HG02623 (cell line): ENCODE data around the gene FAM76B.
"Not testable (repeated sequence)": the region's sequence is repeated elsewhere in the genome, so short reads cannot be mapped to it uniquely, and the experiment has no call there.

Experiments
- ATAC-seq: cut with Tn5 transposase; IDR thresholded peaks from one replicate; pipeline ENCODE4 v1.9.1; 2021; ENCODE audit warnings: moderate library complexity; ENCODE audit not compliant: unreplicated experiment

Gene FAM76B

GRCh38 chr11:95789506-95790122, at the start of gene FAM76B:
TSS of gene FAM76B (minus strand) at chr11:95789782. CDS start at chr11:95789478, 304 bp downstream.
- peak; percentile 70 for ATAC-seq

- peak; percentile 88 for ATAC-seq
Measured at GRCh38 chr11:95835768-95836488, 46.3 kb upstream of the FAM76B start.

- no peak for ATAC-seq
Measured at GRCh38 chr11:95835351-95835750, 45.8 kb upstream of the FAM76B start.

GRCh38 chr11:95833378-95833777, 43.8 kb upstream of the FAM76B start:
- no peak for ATAC-seq

- no peak for ATAC-seq
Measured at GRCh38 chr11:95832763-95833162, 43.2 kb upstream of the FAM76B start.

GRCh38 chr11:95831198-95831883, 41.8 kb upstream of the FAM76B start:
- no peak for ATAC-seq

GRCh38 chr11:95829580-95830259, 40.1 kb upstream of the FAM76B start:
- no peak for ATAC-seq

- ATAC-seq = no peak
Measured at GRCh38 chr11:95827696-95828095, 38.1 kb upstream of the FAM76B start.

- ATAC-seq = no peak
Measured at GRCh38 chr11:95821640-95822039, 32.1 kb upstream of the FAM76B start.

- no peak for ATAC-seq
Measured at GRCh38 chr11:95816037-95816436, 26.5 kb upstream of the FAM76B start.

GRCh38 chr11:95811052-95811451, 21.5 kb upstream of the FAM76B start:
- ATAC-seq = not testable (repeated sequence)

GRCh38 chr11:95806464-95806863, 16.9 kb upstream of the FAM76B start:
- not testable (repeated sequence) for ATAC-seq

- ATAC-seq = no peak
Measured at GRCh38 chr11:95805869-95806268, 16.3 kb upstream of the FAM76B start.

- no peak for ATAC-seq
Measured at GRCh38 chr11:95803973-95804372, 14.4 kb upstream of the FAM76B start.

- ATAC-seq = no peak
Measured at GRCh38 chr11:95802806-95803205, 13.2 kb upstream of the FAM76B start.

GRCh38 chr11:95800438-95800837, 10.9 kb upstream of the FAM76B start:
- ATAC-seq = no peak

- ATAC-seq = no peak
Measured at GRCh38 chr11:95799546-95799945, 10.0 kb upstream of the FAM76B start.

GRCh38 chr11:95796501-95796900, 6.9 kb upstream of the FAM76B start:
- no peak for ATAC-seq

GRCh38 chr11:95795627-95796295, 6.2 kb upstream of the FAM76B start:
- ATAC-seq = no peak

GRCh38 chr11:95794086-95794485, 4.5 kb upstream of the FAM76B start:
- ATAC-seq = no peak

GRCh38 chr11:95793116-95793515, 3.5 kb upstream of the FAM76B start:
- no peak for ATAC-seq
